HG03575 (cell line): ENCODE results near the gene EML2.
"Not testable (repeated sequence)": the region's sequence is repeated elsewhere in the genome, so short reads cannot be mapped to it uniquely, and the experiment has no call there.

Experiments used
- ATAC-seq: cut with Tn5 transposase; IDR thresholded peaks from one replicate; pipeline ENCODE4 v1.9.1; 2021; ENCODE audit not compliant: unreplicated experiment, insufficient number of reproducible peaks, low FRiP score; ENCODE audit errors: extremely low read depth

Gene EML2, protein sequence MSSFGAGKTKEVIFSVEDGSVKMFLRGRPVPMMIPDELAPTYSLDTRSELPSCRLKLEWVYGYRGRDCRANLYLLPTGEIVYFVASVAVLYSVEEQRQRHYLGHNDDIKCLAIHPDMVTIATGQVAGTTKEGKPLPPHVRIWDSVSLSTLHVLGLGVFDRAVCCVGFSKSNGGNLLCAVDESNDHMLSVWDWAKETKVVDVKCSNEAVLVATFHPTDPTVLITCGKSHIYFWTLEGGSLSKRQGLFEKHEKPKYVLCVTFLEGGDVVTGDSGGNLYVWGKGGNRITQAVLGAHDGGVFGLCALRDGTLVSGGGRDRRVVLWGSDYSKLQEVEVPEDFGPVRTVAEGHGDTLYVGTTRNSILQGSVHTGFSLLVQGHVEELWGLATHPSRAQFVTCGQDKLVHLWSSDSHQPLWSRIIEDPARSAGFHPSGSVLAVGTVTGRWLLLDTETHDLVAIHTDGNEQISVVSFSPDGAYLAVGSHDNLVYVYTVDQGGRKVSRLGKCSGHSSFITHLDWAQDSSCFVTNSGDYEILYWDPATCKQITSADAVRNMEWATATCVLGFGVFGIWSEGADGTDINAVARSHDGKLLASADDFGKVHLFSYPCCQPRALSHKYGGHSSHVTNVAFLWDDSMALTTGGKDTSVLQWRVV

DNA sequence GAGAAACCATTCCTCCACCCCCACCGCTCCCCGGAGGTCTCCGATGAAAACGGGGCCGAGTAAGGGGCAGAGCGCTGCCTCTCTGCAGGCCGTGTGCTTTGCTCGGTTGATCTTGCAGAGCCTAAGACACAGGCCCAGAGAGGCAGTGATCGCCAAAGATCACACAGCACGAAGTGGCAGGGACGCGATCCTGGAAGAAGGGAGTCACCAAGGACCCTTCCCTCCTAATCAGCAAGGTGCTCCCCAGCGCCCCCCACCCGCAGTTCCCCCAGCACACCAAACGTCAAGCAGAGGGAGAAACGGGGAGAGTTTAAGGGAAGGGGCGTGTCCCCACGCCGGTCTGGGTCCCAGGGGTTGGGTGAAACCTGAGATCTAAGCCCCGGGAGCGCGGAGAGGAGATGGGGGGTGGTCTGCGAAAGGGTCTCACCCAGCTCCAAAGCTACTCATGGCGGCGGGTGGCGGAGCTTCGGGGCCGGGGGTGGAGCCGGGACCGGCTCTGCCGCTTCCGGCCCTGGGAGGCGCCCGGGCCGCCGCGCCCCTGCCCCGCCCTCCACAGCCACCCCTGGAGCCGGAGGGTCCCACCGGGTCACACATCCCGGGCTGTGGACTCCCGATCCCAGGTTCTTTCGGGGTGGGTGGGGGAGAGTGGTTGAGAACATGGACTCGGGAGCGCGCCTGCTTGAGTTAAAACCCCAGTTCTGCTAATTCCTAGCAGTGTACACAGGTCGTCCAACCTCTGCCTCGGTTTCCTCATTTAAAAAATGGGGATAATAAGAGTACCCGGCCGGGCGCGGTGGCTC, at the start of gene EML2:
Gene EML2 (minus strand): TSS at position 468 of the 800 bp plus-strand sequence. CDS start 21 bp downstream, at position 447.
- no peak for ATAC-seq

DNA sequence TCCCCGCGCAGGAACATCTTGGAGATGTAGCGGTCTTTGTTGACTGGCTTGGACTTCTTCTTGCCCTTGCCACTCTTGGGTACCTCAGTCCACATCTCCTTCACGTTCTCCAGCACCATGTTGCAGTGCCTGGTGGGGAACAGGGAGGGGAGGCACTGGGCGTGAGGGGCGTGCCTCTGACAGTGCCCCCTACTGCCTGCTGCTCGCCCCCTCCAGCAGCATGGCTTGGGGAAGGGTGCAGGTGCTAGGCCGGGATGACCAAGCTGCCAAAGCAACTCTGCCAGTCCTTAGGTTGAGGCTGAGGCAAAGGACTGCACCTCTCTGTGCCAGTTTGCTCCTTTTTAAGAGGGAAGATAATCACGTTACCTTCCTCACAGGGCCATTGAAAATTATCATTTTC, 48.4 kb upstream of the EML2 start:
- no peak for ATAC-seq

DNA sequence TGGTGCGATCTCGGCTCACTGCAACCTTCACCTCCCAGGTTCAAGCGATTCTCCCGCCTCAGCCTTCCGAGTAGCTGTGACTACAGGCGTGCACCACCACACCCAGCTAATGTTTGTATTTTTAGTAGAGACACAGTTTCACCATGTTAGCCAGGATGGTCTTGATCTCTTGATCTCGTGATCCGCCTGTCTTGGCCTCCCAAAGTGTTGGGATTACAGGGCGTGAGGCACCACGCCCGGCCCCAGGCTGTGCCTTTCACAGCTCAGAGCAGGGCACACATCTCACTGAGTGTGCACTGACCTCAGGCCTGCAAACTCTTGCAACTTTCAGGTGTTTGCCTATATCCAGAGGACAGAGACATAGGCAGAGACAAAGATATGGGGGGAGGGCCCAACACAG, 45.8 kb upstream of the EML2 start:
- ATAC-seq, result not testable (repeated sequence)

DNA sequence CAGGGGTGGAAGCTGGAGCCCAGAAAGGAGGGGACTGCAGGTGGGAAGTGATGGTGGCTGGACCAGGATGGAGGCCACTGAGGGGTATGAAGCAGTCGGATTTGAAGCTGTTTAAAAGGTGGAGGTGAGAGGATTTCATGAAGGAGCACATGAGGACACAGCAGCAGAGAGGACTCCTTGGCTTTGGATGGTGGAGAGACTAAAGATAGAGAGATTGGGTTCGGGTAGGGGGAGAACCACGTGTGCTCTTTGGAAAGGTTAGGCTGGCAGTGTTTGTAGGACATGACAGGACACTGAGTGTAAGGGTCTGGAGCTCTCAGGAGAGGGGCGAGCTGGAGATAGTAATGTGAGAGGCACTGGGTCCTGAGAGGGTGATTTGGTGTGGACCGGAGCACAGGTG, 43.7 kb upstream of the EML2 start:
- no peak for ATAC-seq

DNA sequence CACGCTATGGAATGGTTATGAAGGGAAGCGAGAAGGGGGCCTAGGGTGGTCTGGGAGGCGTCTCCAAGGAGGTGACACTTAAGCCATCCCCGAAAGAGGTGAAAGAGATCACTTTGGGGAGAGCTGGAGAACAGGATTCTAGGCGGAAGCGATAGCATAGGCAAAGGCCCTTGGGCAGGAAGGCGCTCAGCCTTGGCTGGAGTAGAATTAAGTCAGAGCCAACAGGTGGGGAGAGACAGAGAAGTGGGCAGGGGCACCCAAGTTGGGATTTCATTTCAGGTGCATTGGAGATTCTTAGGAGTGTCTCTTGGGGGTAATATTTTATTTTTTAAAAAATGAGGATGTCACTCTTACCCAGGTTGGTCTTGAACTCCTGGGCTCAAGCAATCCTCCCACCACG, 42.9 kb upstream of the EML2 start:
- ATAC-seq, result no peak

DNA sequence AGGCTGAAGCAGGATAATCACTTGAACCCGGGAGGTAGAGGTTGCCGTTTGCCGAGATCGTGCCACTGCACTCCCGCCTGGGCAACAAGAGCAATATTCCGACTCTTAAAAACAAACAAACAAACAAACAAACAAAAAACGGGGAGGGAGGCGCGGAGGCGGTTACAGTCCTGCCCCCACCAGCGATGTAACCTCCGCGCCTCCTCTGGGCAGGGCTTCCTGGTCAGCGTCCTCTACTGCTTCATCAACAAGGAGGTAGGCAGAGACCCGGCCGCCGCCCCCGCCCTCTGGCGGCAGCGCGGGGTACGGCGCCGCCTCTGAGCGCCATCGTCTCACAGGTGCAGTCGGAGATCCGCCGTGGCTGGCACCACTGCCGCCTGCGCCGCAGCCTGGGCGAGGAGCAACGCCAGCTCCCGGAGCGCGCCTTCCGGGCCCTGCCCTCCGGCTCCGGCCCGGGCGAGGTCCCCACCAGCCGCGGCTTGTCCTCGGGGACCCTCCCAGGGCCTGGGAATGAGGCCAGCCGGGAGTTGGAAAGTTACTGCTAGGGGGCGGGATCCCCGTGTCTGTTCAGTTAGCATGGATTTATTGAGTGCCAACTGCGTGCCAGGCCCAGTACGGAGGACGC, 42.3 kb upstream of the EML2 start:
- ATAC-seq, result no peak

DNA sequence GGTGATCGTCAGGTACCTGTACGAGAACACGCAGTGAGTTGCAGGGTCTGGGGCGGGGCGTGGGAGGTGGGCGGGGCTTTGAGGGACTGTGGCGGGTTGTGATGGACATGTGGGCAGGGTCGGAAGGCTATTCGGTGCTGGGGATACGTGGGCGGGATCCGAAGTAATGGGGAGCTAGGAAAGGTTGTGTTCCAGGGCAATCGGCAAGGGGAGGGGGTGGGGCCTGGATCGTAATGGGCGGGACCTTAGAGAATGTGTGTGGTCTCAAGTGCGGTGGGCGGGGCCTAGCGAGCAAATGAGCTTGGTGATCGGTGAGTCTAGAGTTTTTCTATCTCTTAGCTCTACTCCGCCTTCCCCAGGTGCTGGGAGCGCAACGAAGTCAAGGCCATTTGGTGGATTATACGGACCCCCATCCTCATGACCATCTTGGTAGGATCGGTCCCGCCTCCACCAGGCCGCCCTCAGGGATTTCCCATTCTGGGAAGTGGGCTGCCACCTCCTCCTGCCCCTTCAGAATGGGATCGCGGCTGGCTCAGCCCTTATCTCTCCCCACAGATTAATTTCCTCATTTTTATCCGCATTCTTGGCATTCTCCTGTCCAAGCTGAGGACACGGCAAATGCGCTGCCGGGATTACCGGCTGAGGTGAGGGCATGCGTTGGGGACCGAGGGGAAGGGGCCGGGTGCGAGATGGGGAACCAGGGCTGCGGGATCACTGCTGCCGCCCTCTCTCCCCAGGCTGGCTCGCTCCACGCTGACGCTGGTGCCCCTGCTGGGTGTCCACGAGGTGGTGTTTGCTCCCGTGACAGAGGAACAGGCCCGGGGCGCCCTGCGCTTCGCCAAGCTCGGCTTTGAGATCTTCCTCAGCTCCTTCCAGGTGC, 38.4 kb upstream of the EML2 start:
- ATAC-seq, result no peak

DNA sequence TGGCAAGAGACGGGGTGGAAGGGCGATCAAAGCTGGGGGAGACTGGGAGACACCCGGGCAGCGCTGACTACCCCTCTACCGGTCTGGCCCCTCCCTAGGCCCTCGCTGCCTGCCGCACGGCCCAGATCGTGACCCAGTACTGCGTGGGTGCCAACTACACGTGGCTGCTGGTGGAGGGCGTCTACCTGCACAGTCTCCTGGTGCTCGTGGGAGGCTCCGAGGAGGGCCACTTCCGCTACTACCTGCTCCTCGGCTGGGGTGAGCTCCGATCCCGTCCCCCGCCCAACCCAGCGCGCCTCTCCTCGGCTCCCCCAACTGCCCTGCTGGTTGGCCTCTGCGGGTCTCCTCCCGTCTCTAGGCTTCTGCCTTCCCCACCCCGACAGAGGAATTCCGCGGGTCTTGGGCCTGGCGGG, 37.7 kb upstream of the EML2 start:
- no peak for ATAC-seq

DNA sequence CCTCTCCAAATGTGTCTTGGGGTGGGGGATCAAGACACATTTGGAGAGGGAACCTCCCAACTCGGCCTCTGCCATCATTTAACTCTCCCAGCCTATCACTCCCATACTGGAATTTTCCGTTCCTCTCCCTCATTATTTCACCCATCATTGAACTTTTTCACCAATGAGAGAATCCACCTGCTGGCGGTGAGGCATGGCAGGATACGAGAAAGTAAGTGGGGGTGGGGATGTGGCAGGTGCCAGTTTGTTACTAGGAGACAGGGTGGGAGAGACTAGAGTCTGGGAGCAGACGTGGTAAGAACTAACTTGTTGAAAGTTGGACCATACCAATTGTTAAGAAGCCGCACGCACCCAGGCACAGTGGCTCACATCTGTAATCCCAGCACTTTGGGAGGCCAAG, 35.7 kb upstream of the EML2 start:
- no peak for ATAC-seq

DNA sequence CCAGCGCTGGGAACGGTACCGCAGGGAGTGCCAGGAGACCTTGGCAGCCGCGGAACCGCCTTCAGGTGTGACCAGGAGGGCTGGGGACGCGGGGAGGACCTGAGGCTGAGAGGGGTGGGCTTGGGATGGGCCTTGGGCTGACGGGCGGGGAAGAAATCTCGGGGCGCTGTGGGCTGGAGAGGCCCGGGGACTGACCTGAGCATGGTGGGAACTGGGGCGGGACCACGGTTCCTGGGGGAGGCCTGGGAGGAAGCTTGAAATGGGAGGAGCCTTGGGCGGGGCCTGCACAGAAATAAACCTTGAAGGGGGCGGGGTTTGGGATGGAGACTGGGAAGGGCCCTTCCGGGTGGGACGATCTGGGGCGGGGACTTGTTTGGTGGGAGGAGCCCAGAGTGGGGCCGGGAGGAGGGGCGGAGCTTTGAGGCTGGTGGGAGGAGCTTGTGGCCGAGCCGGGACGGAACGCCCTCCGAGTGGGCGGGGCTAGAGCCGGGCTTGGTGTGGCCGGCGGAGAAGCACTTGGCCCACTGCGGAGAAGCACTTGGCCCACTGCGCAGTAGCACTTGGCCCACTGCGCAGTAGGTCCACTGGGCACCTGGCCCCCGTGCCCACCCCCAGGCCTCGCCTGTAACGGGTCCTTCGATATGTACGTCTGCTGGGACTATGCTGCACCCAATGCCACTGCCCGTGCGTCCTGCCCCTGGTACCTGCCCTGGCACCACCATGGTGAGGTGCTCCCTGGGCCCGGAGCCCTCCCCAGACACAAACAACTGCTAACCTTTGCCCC, 31.7 kb upstream of the EML2 start:
- ATAC-seq, result no peak

DNA sequence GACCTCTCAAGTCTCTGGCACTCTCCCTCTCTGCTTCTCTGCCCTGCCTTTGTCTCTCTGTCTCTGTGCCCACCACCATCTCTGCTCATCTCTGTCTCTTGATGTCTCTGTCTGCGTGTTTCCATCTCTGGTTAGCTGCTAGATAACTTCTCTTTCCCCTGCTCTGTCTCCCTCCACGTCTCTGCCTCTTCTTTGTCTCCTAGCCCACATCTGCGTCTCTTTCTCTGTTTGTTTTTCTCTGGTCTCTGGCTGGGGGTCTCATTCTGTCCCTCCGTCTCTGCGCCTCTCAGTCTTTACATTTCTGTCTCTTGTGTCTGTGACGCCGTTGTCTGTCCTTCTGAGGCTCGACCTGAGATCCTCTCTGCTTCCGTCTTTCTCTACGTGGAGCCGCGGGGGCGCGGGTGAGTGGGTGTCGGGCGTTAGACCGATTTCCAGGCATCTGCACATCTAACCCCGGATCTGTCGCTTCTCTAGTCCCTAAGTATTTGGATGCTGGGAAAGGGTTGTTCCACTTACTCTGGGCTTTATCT, 29.2 kb upstream of the EML2 start:
- ATAC-seq, result no peak

DNA sequence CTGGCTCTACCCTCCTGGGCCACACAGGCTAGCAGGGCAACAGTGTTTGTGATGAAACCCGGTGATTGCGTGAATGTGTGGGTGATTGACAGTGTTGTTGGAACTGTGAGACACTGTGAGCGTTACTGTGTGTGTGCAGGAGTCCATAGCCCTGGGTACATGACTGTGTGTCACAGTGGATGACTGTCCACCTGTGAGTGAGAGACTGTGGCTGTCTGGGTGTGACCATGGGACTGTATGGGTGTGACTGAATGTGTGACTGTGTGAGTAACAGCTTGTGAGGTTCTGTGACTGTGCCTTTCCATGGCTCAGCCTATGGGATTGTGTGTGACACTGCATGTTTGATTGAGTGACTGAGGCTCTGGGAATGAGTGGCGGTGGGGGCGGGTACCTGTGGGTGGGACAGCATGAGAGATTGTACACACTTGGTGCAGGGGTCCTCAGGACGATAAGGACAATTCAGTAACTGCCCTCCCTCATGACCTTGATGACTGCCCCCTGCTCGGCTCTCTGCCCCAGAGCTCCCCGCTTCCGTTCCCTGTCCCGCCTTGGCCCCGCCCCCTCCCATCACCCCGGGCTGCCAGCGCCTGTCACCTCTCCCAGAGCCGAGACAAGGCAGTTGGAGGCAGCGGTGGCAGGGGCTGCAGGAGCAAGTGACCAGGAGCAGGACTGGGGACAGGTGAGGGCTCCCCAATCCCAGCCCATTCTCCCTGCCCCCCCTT, 28.6 kb upstream of the EML2 start, which contains the start of gene GIPR:
Gene GIPR (plus strand): TSS at position 602 of the 722 bp plus-strand sequence. CDS start 1,300 bp downstream, outside the sequence.
- ATAC-seq, result no peak

DNA sequence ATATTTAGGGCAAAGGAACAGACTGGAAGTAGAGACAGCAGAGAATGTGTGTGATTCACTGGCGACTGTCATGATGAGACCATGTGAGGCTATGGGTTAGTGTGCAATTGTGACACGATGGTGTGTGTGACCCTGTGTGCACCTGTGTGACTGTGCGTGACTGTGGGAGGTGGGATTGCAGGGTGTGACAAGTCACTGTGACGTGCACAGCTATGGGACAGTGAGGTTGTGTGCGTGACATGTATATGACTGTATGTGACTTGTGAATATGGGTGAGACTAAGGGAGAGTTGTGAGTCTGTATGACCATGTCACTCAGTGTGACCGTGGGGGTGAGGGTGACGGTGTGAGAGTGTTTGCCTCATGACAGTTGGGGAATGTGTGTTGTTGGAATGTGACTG, 25.4 kb upstream of the EML2 start:
- no peak for ATAC-seq

DNA sequence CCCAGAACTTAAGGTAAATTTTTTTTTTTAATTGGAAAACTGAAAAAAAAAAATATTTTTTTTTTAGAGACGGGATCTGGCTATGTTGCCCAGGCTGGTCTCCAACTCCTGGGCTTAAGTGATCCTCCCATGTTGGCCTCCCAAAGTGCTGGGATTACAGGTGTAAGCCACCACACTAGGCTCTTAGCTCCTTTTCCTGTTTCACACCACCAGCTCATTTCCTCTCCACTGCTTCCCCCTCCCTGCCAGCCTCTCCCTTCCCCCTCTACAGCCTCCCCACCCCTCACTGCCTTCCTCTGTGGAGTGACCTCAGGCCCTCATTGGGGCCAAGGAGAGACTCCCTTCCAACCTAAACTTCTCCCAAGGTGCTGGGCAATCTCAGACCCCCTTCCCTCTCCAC, 24.6 kb upstream of the EML2 start:
- ATAC-seq, result no peak

DNA sequence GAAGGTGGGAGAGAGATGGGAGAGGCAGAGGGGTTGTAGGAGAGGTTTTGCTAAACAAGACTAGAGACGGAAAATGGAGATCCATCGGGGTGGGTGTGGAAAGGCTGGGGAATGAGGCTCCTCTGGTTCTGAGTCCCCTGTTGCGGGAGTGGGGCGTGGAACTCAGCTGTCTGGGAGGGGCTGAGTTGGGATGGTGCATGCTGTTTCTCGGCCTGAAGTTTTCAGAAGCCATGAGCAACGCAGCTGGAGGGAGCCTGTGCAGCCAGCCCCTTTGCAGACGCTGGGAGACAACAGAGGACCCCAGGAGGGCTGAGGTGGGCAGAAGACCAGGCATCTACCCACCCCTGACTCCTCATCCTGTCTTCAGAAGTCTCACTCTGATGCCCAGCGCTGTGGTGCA, 21.4 kb upstream of the EML2 start:
- ATAC-seq, result no peak

DNA sequence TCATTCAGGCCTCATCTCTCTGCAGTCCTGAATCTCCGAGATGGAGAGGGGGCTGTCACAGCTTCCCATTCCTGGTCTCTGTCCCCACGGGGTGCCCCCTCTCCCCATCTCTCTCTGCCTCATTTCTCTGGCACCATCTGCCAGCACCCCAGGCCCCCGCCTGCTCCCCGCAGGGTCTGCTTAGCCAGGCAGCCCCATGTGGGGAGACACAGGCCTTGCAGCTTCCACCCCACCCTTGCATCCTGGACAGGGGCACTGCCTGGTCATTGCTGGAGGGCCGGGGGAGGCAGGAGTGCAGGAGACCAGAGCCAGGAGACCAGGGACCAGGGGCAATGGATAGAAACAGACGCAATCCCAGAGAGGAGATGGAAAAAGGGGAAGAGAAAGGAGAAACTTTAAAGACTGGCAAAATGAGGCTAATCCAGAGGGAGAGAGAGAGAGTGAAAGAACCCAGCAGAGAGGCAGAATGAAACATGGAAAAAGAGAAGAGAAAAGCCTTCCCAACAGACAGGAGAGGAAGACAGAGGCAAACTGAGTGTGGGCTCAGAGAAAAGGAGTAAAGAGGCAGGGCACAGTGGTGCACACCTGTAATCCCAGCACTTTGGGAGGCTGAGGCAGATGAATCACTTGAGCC, 20.0 kb upstream of the EML2 start:
- ATAC-seq, result no peak
